SK-MEL-5 (cell line): Measurements from ENCODE around the gene GLS. TPM values are rescaled to one million over a fixed set of nuclear protein-coding genes. Genes with fewer than 3 reads are reported as not detected.

ENCODE experiments used
- DNase-seq: peaks from one replicate; pipeline ENCODE4 v3.0.0-alpha.2; 2016; ENCODE audit warnings: low read depth, low spot score
- in situ Hi-C: cut with HindIII; loops from 2 replicates; pipeline ENCODE4 v1.10.0; 2016; ENCODE audit warnings: low sequenced_read_pairs, high pct_unique_total_duplicates, low pct_unique_long_range_greater_than_20kb
- total RNA-seq: library from RNA; depleted of rRNA; stranded (reverse); fragments of >200 nt; shearing (Covaris generic); gene quantifications from 2 replicates; pipeline ENCODE4 v1.2.3, GENCODE V29; 2014

Gene GLS
- total RNA-seq, 1 experiment from 2014 or later, result 117 TPM

GRCh38 chr2:190908532-190908931 is 27.9 kb downstream of the GLS start:
- in situ Hi-C loops, result no loop called here
- no peak for DNase-seq

- DNase-seq, result no peak
- in situ Hi-C loops, result no loop called here
Observed at GRCh38 chr2:190909680-190910079, 29.1 kb downstream of the GLS start.

GRCh38 chr2:190910341-190911136 is 29.9 kb downstream of the GLS start:
- in situ Hi-C loops, result no loop called here

GRCh38 chr2:190911813-190912212 is 31.2 kb downstream of the GLS start:
- no peak for DNase-seq
- in situ Hi-C loops, result no loop called here

More at GRCh38 chr2:190910341-190911136, 29.9 kb downstream of the GLS start:
- DNase-seq, result no peak

- in situ Hi-C loops, result no loop called here
- DNase-seq, result no peak
Observed at GRCh38 chr2:190912726-190913125, 32.1 kb downstream of the GLS start.

GRCh38 chr2:190913725-190914124 is 33.1 kb downstream of the GLS start:
- in situ Hi-C loops, result no loop called here
- no peak for DNase-seq

- in situ Hi-C loops, result no loop called here
- no peak for DNase-seq
Observed at GRCh38 chr2:190916829-190917228, 36.2 kb downstream of the GLS start.

GRCh38 chr2:190920085-190920484 is 39.5 kb downstream of the GLS start:
- in situ Hi-C loops, result no loop called here
- DNase-seq, result no peak

GRCh38 chr2:190922376-190922775 is 41.8 kb downstream of the GLS start:
- in situ Hi-C loops, result no loop called here
- no peak for DNase-seq

GRCh38 chr2:190927301-190927700 is 46.7 kb downstream of the GLS start:
- in situ Hi-C loops, result no loop called here
- no peak for DNase-seq

GRCh38 chr2:190929919-190930318 is 49.3 kb downstream of the GLS start:
- in situ Hi-C loops, result no loop called here
- no peak for DNase-seq

- in situ Hi-C loops, result no loop called here
- DNase-seq, result no peak
Observed at GRCh38 chr2:190930411-190930810, 49.8 kb downstream of the GLS start.

GRCh38 chr2:190932514-190932913 is 51.9 kb downstream of the GLS start:
- in situ Hi-C loops, result no loop called here
- no peak for DNase-seq

- no peak for DNase-seq
- in situ Hi-C loops, result no loop called here
Observed at GRCh38 chr2:190933361-190933760, 52.7 kb downstream of the GLS start.

GRCh38 chr2:190935054-190935453 is 54.4 kb downstream of the GLS start:
- DNase-seq, result no peak

GRCh38 chr2:190938771-190939335 is 58.2 kb downstream of the GLS start:
- in situ Hi-C loops, result no loop called here
- no peak for DNase-seq

More at GRCh38 chr2:190935054-190935453, 54.4 kb downstream of the GLS start:
- in situ Hi-C loops, result no loop called here

- no peak for DNase-seq
- in situ Hi-C loops, result no loop called here
Observed at GRCh38 chr2:190940454-190940853, 59.8 kb downstream of the GLS start.

- in situ Hi-C loops, result no loop called here
- no peak for DNase-seq
Observed at GRCh38 chr2:190941571-190941970, 61.0 kb downstream of the GLS start.

GRCh38 chr2:190942697-190943096 is 62.1 kb downstream of the GLS start:
- DNase-seq, result no peak
- in situ Hi-C loops, result no loop called here
